Activated T-helper 2 cell treated with anti-CD3 and anti-CD28 coated beads, Interferon-gamma antibody, Interleukin-2, Interleukin-4, amounts not matched to agents 10 μg/mL and 5 μg/mL and 100 μg/mL, durations not matched to agents 14 hours and 24 hours and 36 hours (primary cell): Measurements from ENCODE around the gene P3H3. TPM values are rescaled to one million over a fixed set of nuclear protein-coding genes. Genes with fewer than 3 reads are reported as not detected.

Source experiments
- DNase-seq: peaks from one replicate; pipeline ENCODE4 v3.0.0; 2021; ENCODE audit warnings: low spot score
- H3K27ac Mint-ChIP-seq: one replicate; pipeline ENCODE4 v1.8.0; 2021; ENCODE audit warnings: mixed read lengths
- H3K27me3 Mint-ChIP-seq: one replicate; pipeline ENCODE4 v1.8.0; 2021; ENCODE audit warnings: low read depth, mixed read lengths
- H3K36me3 Mint-ChIP-seq: one replicate; pipeline ENCODE4 v1.8.0; 2021; ENCODE audit warnings: low read depth, mixed read lengths
- H3K4me1 Mint-ChIP-seq: one replicate; pipeline ENCODE4 v1.8.0; 2021; ENCODE audit warnings: low read depth, mixed read lengths
- H3K4me3 Mint-ChIP-seq: one replicate; pipeline ENCODE4 v1.8.0; 2021; ENCODE audit warnings: low read depth, mild to moderate bottlenecking, moderate library complexity, mixed read lengths
- H3K9me3 Mint-ChIP-seq: one replicate; pipeline ENCODE4 v1.8.0; 2021; ENCODE audit warnings: mixed read lengths
- intact Hi-C: fragments of 100-400 bp; cut with micrococcal nuclease; formaldehyde crosslinking; loops from one replicate; pipeline ENCODE4 v1.15.1; 2023
- total RNA-seq: library from RNA; stranded (reverse); gene quantifications from 2 replicates; pipeline ENCODE4 v1.2.3, GENCODE V29; 2022

Gene P3H3
- total RNA-seq, 1 donor from 2014 or later: 5.2 TPM

- peaks cover 34% of the 10 kb centered on the region for H3K36me3 Mint-ChIP-seq
These were observed 18.2 kb downstream of the P3H3 start for GRCh38 chr12:6846316-6846869.

GRCh38 chr12:6847676-6848075 lies 19.5 kb downstream of the P3H3 start:
- Mint-ChIP-seq H3K4me3 (peak overlapping the region; percentile 60), H3K27ac (peak overlapping the region; percentile 40), H3K9me3 (no peaks in the 10 kb centered on the region), H3K27me3 (no peaks in the 10 kb centered on the region), H3K4me1 (peaks cover 21% of the 10 kb centered on the region), H3K36me3 (peaks cover 34% of the 10 kb centered on the region)
- intact Hi-C loops: no loop called here
- DNase-seq: no peak

More at GRCh38 chr12:6846316-6846869, 18.2 kb downstream of the P3H3 start:
- H3K27me3 Mint-ChIP-seq: no peaks in the 10 kb centered on the region
- H3K9me3 Mint-ChIP-seq: no peaks in the 10 kb centered on the region
- H3K27ac Mint-ChIP-seq: no peak overlapping the region
- intact Hi-C loops: no loop called here
- DNase-seq: no peak
- H3K4me1 Mint-ChIP-seq: peaks cover 21% of the 10 kb centered on the region
- no peak overlapping the region for H3K4me3 Mint-ChIP-seq

GRCh38 chr12:6849427-6849826 lies 21.2 kb downstream of the P3H3 start:
- Mint-ChIP-seq H3K27ac (no peak overlapping the region), H3K9me3 (no peaks in the 10 kb centered on the region), H3K27me3 (no peaks in the 10 kb centered on the region), H3K36me3 (peaks cover 44% of the 10 kb centered on the region), H3K4me1 (peaks cover 34% of the 10 kb centered on the region), H3K4me3 (peak overlapping the region; percentile 96)
- intact Hi-C loops: no loop called here
- no peak for DNase-seq

GRCh38 chr12:6849976-6850560 lies 21.9 kb downstream of the P3H3 start:
- no peak for DNase-seq
- intact Hi-C loops: loop anchor here (5.0 kb wide), 2 partner anchors 283 to 358 kb away; partner anchors contain the start of genes MRPL51, NCAPD2 and NOP2
- Mint-ChIP-seq H3K4me1 (peaks cover 34% of the 10 kb centered on the region), H3K4me3 (peak overlapping the region; percentile 96), H3K9me3 (no peaks in the 10 kb centered on the region), H3K27ac (peak overlapping the region; percentile 39), H3K36me3 (peaks cover 44% of the 10 kb centered on the region), H3K27me3 (no peaks in the 10 kb centered on the region)

GRCh38 chr12:6850796-6851152 lies 22.6 kb downstream of the P3H3 start:
- Mint-ChIP-seq H3K27me3 (no peaks in the 10 kb centered on the region), H3K27ac (peak overlapping the region; percentile 97), H3K4me1 (peaks cover 34% of the 10 kb centered on the region), H3K4me3 (peak overlapping the region; percentile 96), H3K36me3 (peaks cover 47% of the 10 kb centered on the region), H3K9me3 (no peaks in the 10 kb centered on the region)
- no peak for DNase-seq
- intact Hi-C loops: loop anchor here (1.0 to 5.0 kb wide), 3 partner anchors 120 to 358 kb away; partner anchors contain the start of genes EMG1, MRPL51, NCAPD2 and NOP2

- peak; percentile 92 for DNase-seq
- H3K36me3 Mint-ChIP-seq: peaks cover 49% of the 10 kb centered on the region
These were observed 23.1 kb downstream of the P3H3 start, which contains the start of gene CDCA3 for GRCh38 chr12:6851153-6851920. Gene CDCA3 (minus strand): TSS chr12:6851286. CDS start chr12:6850952, 334 bp downstream.

GRCh38 chr12:6851921-6852650 lies 23.9 kb downstream of the P3H3 start, which contains the start of gene USP5:
Gene USP5 (plus strand): TSS chr12:6852150. CDS start chr12:6852180, 30 bp downstream.
- peaks cover 47% of the 10 kb centered on the region for H3K36me3 Mint-ChIP-seq
- intact Hi-C loops: loop anchor here (1.0 to 5.0 kb wide), 10 partner anchors 15 to 360 kb away; partner anchors contain the start of genes EMG1, ING4, MLF2 and MRPL51
- H3K27ac Mint-ChIP-seq: peak within 1 kb of the TSS; percentile 97
- H3K4me1 Mint-ChIP-seq: peaks cover 34% of the 10 kb centered on the region
- DNase-seq: peak; percentile 99
- H3K9me3 Mint-ChIP-seq: no peaks in the 10 kb centered on the region
- H3K27me3 Mint-ChIP-seq: no peaks in the 10 kb centered on the region
- H3K4me3 Mint-ChIP-seq: peak within 1 kb of the TSS; percentile 96

More at GRCh38 chr12:6851153-6851920, 23.1 kb downstream of the P3H3 start, which contains the start of gene CDCA3:
- Mint-ChIP-seq H3K9me3 (no peaks in the 10 kb centered on the region), H3K27ac (peak within 1 kb of the TSS; percentile 97), H3K4me1 (peaks cover 34% of the 10 kb centered on the region), H3K4me3 (peak within 1 kb of the TSS; percentile 96), H3K27me3 (no peaks in the 10 kb centered on the region)
- intact Hi-C loops: loop anchor here (1.0 to 5.0 kb wide), 3 partner anchors 119 to 359 kb away; partner anchors contain the start of genes EMG1, MRPL51, NCAPD2 and NOP2

GRCh38 chr12:6852651-6853354 lies 24.6 kb downstream of the P3H3 start:
- no peaks in the 10 kb centered on the region for H3K9me3 Mint-ChIP-seq
- peak overlapping the region; percentile 96 for H3K4me3 Mint-ChIP-seq
- DNase-seq: peak; percentile 61
- peaks cover 48% of the 10 kb centered on the region for H3K36me3 Mint-ChIP-seq
- peaks cover 31% of the 10 kb centered on the region for H3K4me1 Mint-ChIP-seq
- intact Hi-C loops: loop anchor here (1.0 to 5.0 kb wide), 9 partner anchors 14 to 361 kb away; partner anchors contain the start of genes ING4, MLF2, MRPL51 and NCAPD2
- H3K27me3 Mint-ChIP-seq: no peaks in the 10 kb centered on the region
- H3K27ac Mint-ChIP-seq: peak overlapping the region; percentile 97

- peak overlapping the region; percentile 96 for H3K4me3 Mint-ChIP-seq
- H3K4me1 Mint-ChIP-seq: peaks cover 27% of the 10 kb centered on the region
- intact Hi-C loops: loop anchor here (2.0 to 5.0 kb wide), 3 partner anchors 63 to 361 kb away; partner anchors contain the start of genes MRPL51, NCAPD2 and NOP2
- no peaks in the 10 kb centered on the region for H3K9me3 Mint-ChIP-seq
- no peak for DNase-seq
- H3K36me3 Mint-ChIP-seq: peaks cover 49% of the 10 kb centered on the region
- peak overlapping the region; percentile 97 for H3K27ac Mint-ChIP-seq
- H3K27me3 Mint-ChIP-seq: no peaks in the 10 kb centered on the region
These were observed 25.4 kb downstream of the P3H3 start for GRCh38 chr12:6853626-6854025.

GRCh38 chr12:6854036-6854435 lies 25.8 kb downstream of the P3H3 start:
- no peaks in the 10 kb centered on the region for H3K27me3 Mint-ChIP-seq
- intact Hi-C loops: loop anchor here (5.0 kb wide), 2 partner anchors 287 to 362 kb away; partner anchors contain the start of genes MRPL51, NCAPD2 and NOP2
- peaks cover 27% of the 10 kb centered on the region for H3K4me1 Mint-ChIP-seq
- H3K36me3 Mint-ChIP-seq: peaks cover 51% of the 10 kb centered on the region
- DNase-seq: no peak
- peak overlapping the region; percentile 97 for H3K27ac Mint-ChIP-seq
- peak overlapping the region; percentile 96 for H3K4me3 Mint-ChIP-seq
- H3K9me3 Mint-ChIP-seq: no peaks in the 10 kb centered on the region

GRCh38 chr12:6855322-6855721 lies 27.1 kb downstream of the P3H3 start:
- intact Hi-C loops: no loop called here

More at GRCh38 chr12:6855322-6855721, 27.1 kb downstream of the P3H3 start:
- H3K36me3 Mint-ChIP-seq: peaks cover 45% of the 10 kb centered on the region
- no peak overlapping the region for H3K27ac Mint-ChIP-seq
- H3K27me3 Mint-ChIP-seq: no peaks in the 10 kb centered on the region
- H3K4me1 Mint-ChIP-seq: peaks cover 17% of the 10 kb centered on the region
- no peak overlapping the region for H3K4me3 Mint-ChIP-seq
- no peak for DNase-seq
- H3K9me3 Mint-ChIP-seq: no peaks in the 10 kb centered on the region
